GM12878 (cell line): ENCODE measurements around the gene TFCP2L1.

Experiments used
- CBX5 ChIP-seq: sonication (generic); IDR thresholded peaks from 2 replicates; pipeline ENCODE4 v1.6.1; 2016; ENCODE audit warnings: low read depth, moderate library complexity, mild to moderate bottlenecking, inconsistent platforms
- EGR1 ChIP-seq, 2 experiments: IDR thresholded peaks; 1 replicate in 1 of 2; 2 replicates in 1 of 2; pipeline ENCODE4 v1.6.1; 2011 to 2012; ENCODE audit warnings: low read depth in 2 of 2, low read length in 2 of 2, borderline replicate concordance in 1 of 2, mild to moderate bottlenecking in 1 of 2, moderate library complexity in 1 of 2
- ETV6 ChIP-seq, 2 experiments: fragments of 450-650 bp in 1 of 2; IDR thresholded peaks in 1 of 2; conservative IDR thresholded peaks in 1 of 2; 2 replicates each; pipeline ENCODE4 v1.6.1; 2014; ENCODE audit warnings: antibody characterized with exemption in 1 of 2, borderline replicate concordance in 1 of 2, low read depth in 1 of 2, mild to moderate bottlenecking in 1 of 2, moderate library complexity in 1 of 2
- EZH2 ChIP-seq: IDR thresholded peaks from 2 replicates; pipeline ENCODE4 v1.6.1; 2012; ENCODE audit warnings: low read depth, mild to moderate bottlenecking, control low read depth, inconsistent platforms, low read length, borderline replicate concordance; ENCODE audit not compliant: control insufficient read depth
- IKZF1 ChIP-seq: fragments of 450-650 bp; conservative IDR thresholded peaks from 2 replicates; pipeline ENCODE4 v1.6.1; 2017; ENCODE audit warnings: antibody characterized with exemption, mild to moderate bottlenecking
- MXI1 ChIP-seq: fragments of 150-350 bp; IDR thresholded peaks from 2 replicates; pipeline ENCODE4 v1.6.1; 2011; ENCODE audit warnings: low read depth, mild to moderate bottlenecking, inconsistent platforms, low read length, improper control_type of control experiment
- NFYB ChIP-seq: IDR thresholded peaks from 2 replicates; pipeline ENCODE4 v1.6.1; 2011; ENCODE audit warnings: low read depth, mild to moderate bottlenecking, low read length, improper control_type of control experiment, moderate library complexity; ENCODE audit not compliant: insufficient read depth
- POLR2A ChIP-seq: IDR thresholded peaks from 2 replicates; pipeline ENCODE4 v1.6.1; 2011; ENCODE audit warnings: low read depth, mild to moderate bottlenecking, low read length
- YY1 ChIP-seq: IDR thresholded peaks from 2 replicates; pipeline ENCODE4 v1.6.1; 2011; ENCODE audit warnings: low read depth, mild to moderate bottlenecking, low read length
- ZNF274 ChIP-seq: IDR thresholded peaks from one replicate; pipeline ENCODE4 v1.8.0; 2011; ENCODE audit not compliant: insufficient read length, insufficient read depth
- TF ChIP-seq, protein P1 (sequence below), 3 experiments: IDR thresholded peaks in 2 of 3; conservative IDR thresholded peaks in 1 of 3; 2 replicates each; pipeline ENCODE4 v1.5.1; 2011; ENCODE audit warnings: low read depth in 3 of 3, low read length in 3 of 3, mild to moderate bottlenecking in 3 of 3, control low read depth in 2 of 3, moderate library complexity in 2 of 3, inconsistent platforms in 1 of 3, mixed read lengths in 1 of 3; ENCODE audit not compliant: control insufficient read depth in 2 of 3, insufficient read depth in 1 of 3; ENCODE audit errors: extremely low read depth in 1 of 3
- TF ChIP-seq, protein P2 (sequence below): IDR thresholded peaks from 2 replicates; pipeline ENCODE4 v1.6.1; 2012; ENCODE audit warnings: low read depth, low read length, improper control_type of control experiment

GRCh38 chr2:121258051-121258450, 27.0 kb downstream of the TFCP2L1 start:
- TF ChIP-seq, protein P1, sequence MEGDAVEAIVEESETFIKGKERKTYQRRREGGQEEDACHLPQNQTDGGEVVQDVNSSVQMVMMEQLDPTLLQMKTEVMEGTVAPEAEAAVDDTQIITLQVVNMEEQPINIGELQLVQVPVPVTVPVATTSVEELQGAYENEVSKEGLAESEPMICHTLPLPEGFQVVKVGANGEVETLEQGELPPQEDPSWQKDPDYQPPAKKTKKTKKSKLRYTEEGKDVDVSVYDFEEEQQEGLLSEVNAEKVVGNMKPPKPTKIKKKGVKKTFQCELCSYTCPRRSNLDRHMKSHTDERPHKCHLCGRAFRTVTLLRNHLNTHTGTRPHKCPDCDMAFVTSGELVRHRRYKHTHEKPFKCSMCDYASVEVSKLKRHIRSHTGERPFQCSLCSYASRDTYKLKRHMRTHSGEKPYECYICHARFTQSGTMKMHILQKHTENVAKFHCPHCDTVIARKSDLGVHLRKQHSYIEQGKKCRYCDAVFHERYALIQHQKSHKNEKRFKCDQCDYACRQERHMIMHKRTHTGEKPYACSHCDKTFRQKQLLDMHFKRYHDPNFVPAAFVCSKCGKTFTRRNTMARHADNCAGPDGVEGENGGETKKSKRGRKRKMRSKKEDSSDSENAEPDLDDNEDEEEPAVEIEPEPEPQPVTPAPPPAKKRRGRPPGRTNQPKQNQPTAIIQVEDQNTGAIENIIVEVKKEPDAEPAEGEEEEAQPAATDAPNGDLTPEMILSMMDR (IDR thresholded peaks at IDR 0.05 in 2 of 3, conservative IDR thresholded peaks at IDR 0.05 in 1 of 3; ENCODE audit: control insufficient read depth in 2 of 3, extremely low read depth in 1 of 3, insufficient read depth in 1 of 3, low read depth in 3 of 3, low read length in 3 of 3): no peak
- TF ChIP-seq EZH2: no peak
- TF ChIP-seq CBX5: no peak
- TF ChIP-seq ZNF274: no peak
- TF ChIP-seq NFYB: no peak
- no peak for TF ChIP-seq ETV6 (conservative IDR thresholded peaks at IDR 0.05 in 1 of 2, IDR thresholded peaks at IDR 0.05 in 1 of 2; ENCODE audit: borderline replicate concordance in 1 of 2, low read depth in 1 of 2)
- TF ChIP-seq, protein P2, sequence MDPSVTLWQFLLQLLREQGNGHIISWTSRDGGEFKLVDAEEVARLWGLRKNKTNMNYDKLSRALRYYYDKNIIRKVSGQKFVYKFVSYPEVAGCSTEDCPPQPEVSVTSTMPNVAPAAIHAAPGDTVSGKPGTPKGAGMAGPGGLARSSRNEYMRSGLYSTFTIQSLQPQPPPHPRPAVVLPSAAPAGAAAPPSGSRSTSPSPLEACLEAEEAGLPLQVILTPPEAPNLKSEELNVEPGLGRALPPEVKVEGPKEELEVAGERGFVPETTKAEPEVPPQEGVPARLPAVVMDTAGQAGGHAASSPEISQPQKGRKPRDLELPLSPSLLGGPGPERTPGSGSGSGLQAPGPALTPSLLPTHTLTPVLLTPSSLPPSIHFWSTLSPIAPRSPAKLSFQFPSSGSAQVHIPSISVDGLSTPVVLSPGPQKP: no peak
- no peak for TF ChIP-seq EGR1 (IDR thresholded peaks at IDR 0.05; ENCODE audit: borderline replicate concordance in 1 of 2, low read depth in 2 of 2, low read length in 2 of 2)
- no peak for TF ChIP-seq IKZF1
- TF ChIP-seq MXI1: no peak
- no peak for TF ChIP-seq POLR2A
- TF ChIP-seq YY1: no peak
